CD14-positive monocyte (primary cell): Measurements from ENCODE around the gene FTH1. TPM values are rescaled to one million over a fixed set of nuclear protein-coding genes. Genes with fewer than 3 reads are reported as not detected.
A peak's percentile ranks its signal among the peaks of the same experiment; 100 is the strongest.

ENCODE experiments used
- DNase-seq, 3 donors: peaks; one replicate each; pipeline ENCODE4 v3.0.0-alpha.2; 2011 to 2022
- H2AFZ ChIP-seq: 2 replicates; pipeline ENCODE4 v1.6.0; 2012; ENCODE audit warnings: mild to moderate bottlenecking, low read depth, low read length, inconsistent platforms; ENCODE audit not compliant: insufficient read depth, poor library complexity, severe bottlenecking
- H3K27ac ChIP-seq, 2 donors: 1 replicate in 1 of 2; 2 replicates in 1 of 2; pipeline ENCODE4 v1.5.1; 2012 to 2013; ENCODE audit warnings: low read length in 2 of 2, control low read depth in 1 of 2, inconsistent platforms in 1 of 2, low read depth in 1 of 2, mild to moderate bottlenecking in 1 of 2
- H3K27me3 ChIP-seq, 2 donors: one replicate each; pipeline versions ENCODE4 v1.6.0 to v1.6.1; 2011 to 2013; ENCODE audit warnings: low read length in 2 of 2; ENCODE audit not compliant: control insufficient read depth in 2 of 2, insufficient read depth in 2 of 2
- H3K36me3 ChIP-seq, 2 donors: replicated peaks in 1 of 2; 1 replicate in 1 of 2; 2 replicates in 1 of 2; pipeline versions ENCODE4 v1.5.1 to v1.6.1; 2012 to 2013; ENCODE audit warnings: low read length in 2 of 2, control low read depth in 1 of 2, inconsistent platforms in 1 of 2, mild to moderate bottlenecking in 1 of 2; ENCODE audit not compliant: insufficient read depth in 2 of 2, control insufficient read depth in 1 of 2
- H3K4me1 ChIP-seq, 2 donors: 1 replicate in 1 of 2; 2 replicates in 1 of 2; pipeline versions ENCODE4 v1.5.1 to v1.6.1; 2012 to 2013; ENCODE audit warnings: low read length in 2 of 2, control low read depth in 1 of 2, inconsistent platforms in 1 of 2, mild to moderate bottlenecking in 1 of 2, moderate library complexity in 1 of 2; ENCODE audit not compliant: insufficient read depth in 2 of 2, control insufficient read depth in 1 of 2
- H3K4me2 ChIP-seq: replicated peaks from 2 replicates; pipeline ENCODE3; 2012; ENCODE audit warnings: low read length, moderate library complexity, mild to moderate bottlenecking; ENCODE audit not compliant: poor library complexity, severe bottlenecking; ENCODE audit errors: extremely low read depth
- H3K4me3 ChIP-seq, 3 experiments: fragments of 200-600 bp in 1 of 3; sonication (generic) in 1 of 3; replicated peaks in 1 of 3; 1 replicate in 2 of 3; 2 replicates in 1 of 3; pipeline ENCODE4 v1.5.1; 2011 to 2013; ENCODE audit warnings: low read length in 3 of 3, mild to moderate bottlenecking in 3 of 3, control low read depth in 2 of 3, low read depth in 2 of 3, inconsistent platforms in 1 of 3, moderate library complexity in 1 of 3
- H3K79me2 ChIP-seq: 2 replicates; pipeline ENCODE4 v1.6.0; 2012; ENCODE audit warnings: mild to moderate bottlenecking, control low read depth, inconsistent platforms, low read length, moderate library complexity; ENCODE audit not compliant: insufficient read depth
- H3K9ac ChIP-seq: 2 replicates; pipeline ENCODE4 v1.6.0; 2017; ENCODE audit warnings: low read length, mild to moderate bottlenecking; ENCODE audit not compliant: insufficient read depth, poor library complexity, severe bottlenecking
- H3K9me3 ChIP-seq, 2 donors: replicated peaks in 1 of 2; 1 replicate in 1 of 2; 2 replicates in 1 of 2; pipeline versions ENCODE4 v1.5.1 to v1.6.1; 2012 to 2013; ENCODE audit warnings: low read length in 2 of 2, control low read depth in 1 of 2; ENCODE audit not compliant: control insufficient read depth in 1 of 2, insufficient read depth in 1 of 2
- H4K20me1 ChIP-seq: 2 replicates; pipeline ENCODE4 v1.6.0; 2012; ENCODE audit warnings: mild to moderate bottlenecking, low read length, control low read depth, moderate library complexity; ENCODE audit not compliant: insufficient read depth
- H3K27ac Mint-ChIP-seq, 7 donors: one replicate each; pipeline ENCODE4 v1.8.0; 2020; ENCODE audit warnings: mild to moderate bottlenecking in 7 of 7, mixed read lengths in 7 of 7, moderate library complexity in 6 of 7, inconsistent platforms in 2 of 7
- H3K27me3 Mint-ChIP-seq, 3 donors: one replicate each; pipeline ENCODE4 v1.8.0; 2021 to 2022; ENCODE audit warnings: low read depth in 3 of 3, mild to moderate bottlenecking in 3 of 3, mixed read lengths in 3 of 3, moderate library complexity in 3 of 3, inconsistent platforms in 1 of 3
- H3K36me3 Mint-ChIP-seq, 2 donors: one replicate each; pipeline ENCODE4 v1.8.0; 2020; ENCODE audit warnings: mixed read lengths in 2 of 2, inconsistent platforms in 1 of 2, mild to moderate bottlenecking in 1 of 2
- H3K4me1 Mint-ChIP-seq: one replicate; pipeline ENCODE4 v1.8.0; 2020; ENCODE audit warnings: mild to moderate bottlenecking, mixed read lengths
- H3K4me3 Mint-ChIP-seq, 2 donors: one replicate each; pipeline ENCODE4 v1.8.0; 2020; ENCODE audit warnings: mild to moderate bottlenecking in 2 of 2, mixed read lengths in 2 of 2, moderate library complexity in 1 of 2
- H3K9me3 Mint-ChIP-seq, 7 donors: one replicate each; pipeline ENCODE4 v1.8.0; 2020 to 2022; ENCODE audit warnings: mixed read lengths in 7 of 7, mild to moderate bottlenecking in 6 of 7, moderate library complexity in 6 of 7, inconsistent platforms in 2 of 7
- WGBS: methylation state at CpG from one replicate; pipeline ENCODE4 v1.1.5; 2013; ENCODE audit warnings: missing lambda C conversion rate; ENCODE audit not compliant: insufficient coverage; 5-methylcytosine and 5-hydroxymethylcytosine counted together
- intact Hi-C, 2 donors: fragments of 100-400 bp; cut with micrococcal nuclease; formaldehyde crosslinking; loops; one replicate each; pipeline versions ENCODE4 v1.15.0 to v1.15.1; 2023
- polyA plus RNA-seq, 3 donors: library from polyadenylated mRNA; depleted of rRNA in 1 of 3; unstranded in 2 of 3; stranded (reverse) in 1 of 3; fragments of 300-500 nt in 2 of 3; fragments of >200 nt in 1 of 3; fragmentation: Illumina TruSeq in 2 of 3; gene quantifications; 1 replicate in 2 of 3; 2 replicates in 1 of 3; pipeline ENCODE4 v1.2.3, GENCODE V29; 2012 to 2021
- TF ChIP-seq, protein P1 (sequence below): fragments of 200-600 bp; IDR thresholded peaks from one replicate; pipeline ENCODE4 v1.8.0; 2022; ENCODE audit warnings: antibody characterized with exemption, mild to moderate bottlenecking

FTH1 gene
- polyA plus RNA-seq, 3 donors = 8,968 to 15,394 (median 11,239) TPM

DNA sequence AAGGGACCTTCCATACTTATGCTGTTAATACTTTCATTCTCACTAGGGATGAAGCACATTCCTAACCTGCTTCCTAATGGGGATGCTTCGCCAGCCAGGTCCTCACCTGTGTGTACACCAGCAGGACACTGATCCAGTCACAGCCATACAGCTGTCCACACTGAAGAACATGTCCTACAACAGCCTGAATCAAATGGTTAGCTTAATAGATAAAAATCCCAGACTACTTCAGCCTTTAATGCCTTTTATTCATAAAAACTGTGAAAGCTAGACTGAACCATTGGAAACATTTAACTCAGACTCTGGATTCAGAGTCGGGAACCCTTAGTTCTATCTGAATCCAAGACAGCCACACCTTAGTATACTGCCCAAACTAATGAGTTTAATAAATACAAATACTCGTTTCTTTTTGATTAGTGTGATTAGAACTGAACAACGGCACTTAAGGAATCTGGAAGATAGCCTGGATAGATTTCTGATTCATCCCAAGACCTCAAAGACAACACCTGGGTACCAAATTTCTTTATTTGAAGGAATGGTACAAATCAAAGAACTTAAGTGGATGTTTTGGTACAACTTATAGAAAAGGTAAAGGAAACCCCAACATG is 3.3 kb downstream of the FTH1 start:
- DNase-seq = no peak
- peak overlapping the region; percentile 97 to 99 (median 99) for H3K27ac Mint-ChIP-seq

DNA sequence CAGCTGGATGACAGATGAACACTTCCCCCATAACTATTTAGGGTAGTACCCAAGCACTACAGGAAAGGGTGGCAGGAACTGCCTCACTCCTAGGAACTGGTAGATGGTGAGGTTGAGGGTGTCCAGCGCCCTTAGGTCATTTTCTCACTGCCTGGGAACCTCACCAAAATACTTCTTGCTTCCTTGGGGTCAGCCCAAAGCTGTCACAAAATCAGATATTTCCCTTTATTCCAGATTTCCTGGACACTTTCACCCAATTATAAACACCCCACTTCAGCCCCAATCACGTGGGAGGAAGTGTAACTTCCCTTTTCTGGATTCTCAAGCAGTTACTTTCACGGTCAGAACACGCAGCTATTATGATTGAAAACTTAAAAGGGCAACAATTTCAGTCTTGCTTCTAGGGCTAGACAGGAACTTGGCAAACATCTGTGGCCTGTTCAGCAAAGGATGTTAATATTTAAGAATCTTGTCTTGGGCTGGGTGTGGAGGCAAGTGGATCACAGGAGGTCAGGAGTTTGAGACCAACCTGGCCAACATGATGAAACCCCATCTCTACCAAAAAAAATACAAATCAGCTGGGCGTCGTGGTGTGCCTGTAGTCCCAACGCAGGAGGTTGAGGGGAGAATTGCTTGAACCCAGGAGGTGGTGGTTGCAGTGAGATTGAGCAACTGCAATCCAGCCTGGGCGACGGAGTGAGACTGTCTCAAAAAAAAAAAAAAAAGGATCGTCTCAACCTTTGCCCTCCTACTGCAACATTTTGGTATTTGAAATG is 4.0 kb downstream of the FTH1 start:
- peak; percentile 92 to 93 (median 92) for DNase-seq
- peak overlapping the region; percentile 97 to 99 (median 99) for H3K27ac Mint-ChIP-seq
- intact Hi-C loops = loop anchor here in 1 of 2 donors (1.0 to 5.0 kb wide), 3 partner anchors 8 to 119 kb away; no protein-coding TSS in a partner anchor
- Histone ChIP-seq H3K27me3 (no peaks in the 10 kb centered on the region), H3K4me3 (peak overlapping the region; percentile 67 to 100 (median 100)), H3K4me1 (peaks cover 49 to 64% of the 10 kb centered on the region in 2 donors), H2AFZ (no peak overlapping the region), H3K9ac (peak overlapping the region; percentile 100), H3K79me2 (peaks cover 48% of the 10 kb centered on the region), H3K36me3 (peaks cover 20 to 59% of the 10 kb centered on the region in 2 donors), H4K20me1 (peaks cover 67% of the 10 kb centered on the region), H3K4me2 (peak overlapping the region; percentile 83), H3K9me3 (no peaks in the 10 kb centered on the region), H3K27ac (peak overlapping the region; percentile 95 to 97)
- H3K27me3 Mint-ChIP-seq = peaks cover 0 to 45% (median 0%) of the 10 kb centered on the region in 3 donors
- no CpG with 5 or more reads among the region's 10 CpGs for WGBS
- H3K9me3 Mint-ChIP-seq = peaks cover 0 to 18% (median 9%) of the 10 kb centered on the region in 7 donors
- TF ChIP-seq, protein P1, sequence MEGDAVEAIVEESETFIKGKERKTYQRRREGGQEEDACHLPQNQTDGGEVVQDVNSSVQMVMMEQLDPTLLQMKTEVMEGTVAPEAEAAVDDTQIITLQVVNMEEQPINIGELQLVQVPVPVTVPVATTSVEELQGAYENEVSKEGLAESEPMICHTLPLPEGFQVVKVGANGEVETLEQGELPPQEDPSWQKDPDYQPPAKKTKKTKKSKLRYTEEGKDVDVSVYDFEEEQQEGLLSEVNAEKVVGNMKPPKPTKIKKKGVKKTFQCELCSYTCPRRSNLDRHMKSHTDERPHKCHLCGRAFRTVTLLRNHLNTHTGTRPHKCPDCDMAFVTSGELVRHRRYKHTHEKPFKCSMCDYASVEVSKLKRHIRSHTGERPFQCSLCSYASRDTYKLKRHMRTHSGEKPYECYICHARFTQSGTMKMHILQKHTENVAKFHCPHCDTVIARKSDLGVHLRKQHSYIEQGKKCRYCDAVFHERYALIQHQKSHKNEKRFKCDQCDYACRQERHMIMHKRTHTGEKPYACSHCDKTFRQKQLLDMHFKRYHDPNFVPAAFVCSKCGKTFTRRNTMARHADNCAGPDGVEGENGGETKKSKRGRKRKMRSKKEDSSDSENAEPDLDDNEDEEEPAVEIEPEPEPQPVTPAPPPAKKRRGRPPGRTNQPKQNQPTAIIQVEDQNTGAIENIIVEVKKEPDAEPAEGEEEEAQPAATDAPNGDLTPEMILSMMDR = no peak
- H3K4me1 Mint-ChIP-seq = peaks cover 52% of the 10 kb centered on the region
- peak overlapping the region; percentile 92 to 97 for H3K4me3 Mint-ChIP-seq
- peaks cover 67 to 81% of the 10 kb centered on the region in 2 donors for H3K36me3 Mint-ChIP-seq

More for the DNA sequence above, 3.3 kb downstream of the FTH1 start:
- Histone ChIP-seq H3K9ac (peak overlapping the region; percentile 100), H3K4me3 (peak overlapping the region; percentile 67 to 100 (median 100)), H3K36me3 (peaks cover 19 to 52% of the 10 kb centered on the region in 2 donors), H3K27ac (peak overlapping the region; percentile 95 to 97), H2AFZ (no peak overlapping the region), H3K27me3 (no peaks in the 10 kb centered on the region), H3K79me2 (peaks cover 55% of the 10 kb centered on the region), H3K9me3 (no peaks in the 10 kb centered on the region), H3K4me2 (peak overlapping the region; percentile 83), H4K20me1 (peaks cover 67% of the 10 kb centered on the region), H3K4me1 (peaks cover 54 to 66% of the 10 kb centered on the region in 2 donors)
- Mint-ChIP-seq H3K4me3 (peak overlapping the region; percentile 92 to 97), H3K9me3 (peaks cover 0 to 18% (median 9%) of the 10 kb centered on the region in 7 donors), H3K4me1 (peaks cover 56% of the 10 kb centered on the region), H3K27me3 (peaks cover 0 to 47% (median 0%) of the 10 kb centered on the region in 3 donors), H3K36me3 (peaks cover 65 to 78% of the 10 kb centered on the region in 2 donors)
- TF ChIP-seq, protein P1 = no peak
- 80% methylated on average over 1 of the region's 4 CpGs for WGBS
- intact Hi-C loops = loop anchor here in 1 of 2 donors (1.0 to 5.0 kb wide), 2 partner anchors 9 to 118 kb away; no protein-coding TSS in a partner anchor
